ENCODE results near the gene MCU. TPM values are rescaled to one million over a fixed set of nuclear protein-coding genes. Genes with fewer than 3 reads are reported as not detected.

MCU gene
- total and polyA plus RNA-seq, 2 of the 4 experiments (the other 2 are of a cell fraction) = 36.2 to 36.7 TPM

DNA sequence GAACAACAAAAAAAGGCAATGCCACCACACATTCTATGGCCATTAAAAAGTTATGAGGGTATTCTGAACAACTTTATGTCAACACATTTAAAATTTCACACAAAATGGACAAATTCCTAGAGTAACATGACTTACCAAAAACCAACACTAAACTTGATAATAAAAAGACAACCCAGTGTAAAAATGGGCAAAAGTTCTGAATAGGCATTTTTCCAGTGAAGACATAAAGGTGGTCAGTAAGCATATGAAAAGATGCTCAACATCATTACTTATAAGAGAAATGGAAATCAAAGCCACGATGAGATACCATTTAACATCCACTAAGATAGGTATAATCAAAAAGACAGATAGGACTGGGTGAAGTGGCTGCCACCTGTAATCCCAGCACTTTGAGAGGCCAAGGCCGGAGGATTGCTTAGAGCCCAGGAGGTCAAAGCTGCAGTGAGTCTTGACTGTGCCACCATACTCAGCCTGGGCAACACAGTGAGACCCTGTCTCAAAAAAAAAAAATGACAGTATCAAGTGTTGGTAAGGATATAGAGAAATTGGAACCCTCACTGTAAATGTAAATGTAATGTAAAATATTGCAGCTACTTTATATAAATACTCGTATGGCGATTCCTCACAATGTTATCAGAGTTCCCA lies 130.5 kb downstream of the MCU start:
- Histone ChIP-seq H3K9me3 (ENCODE audit: control insufficient read depth, insufficient read depth, low read length) (no peaks in the 10 kb centered on the region), H2BK20ac (ENCODE audit: low read depth, low read length) (no peak overlapping the region), H3K27ac (ENCODE audit: insufficient read depth, low read length) (no peak overlapping the region), H3K79me1 (ENCODE audit: low read depth in 1 of 2, low read length in 2 of 2) (peaks cover 18 to 35% of the 10 kb centered on the region in 2 experiments), H4K8ac (ENCODE audit: low read depth in 2 of 2, low read length in 2 of 2) (no peak overlapping the region), H4K20me1 (ENCODE audit: insufficient read depth, low read length) (peaks cover 4% of the 10 kb centered on the region; the same call in 1 of the 2 replicates), H2AK9ac (replicated peaks; ENCODE audit: low read depth, low read length, poor library complexity) (no peak overlapping the region), H3K4ac (ENCODE audit: low read depth, low read length) (no peak overlapping the region), H3K9ac (ENCODE audit: low read depth, low read length) (no peak overlapping the region), H2BK15ac (ENCODE audit: low read depth, low read length) (no peak overlapping the region), H3K18ac (ENCODE audit: low read depth, low read length) (no peak overlapping the region), H3K27me3 (ENCODE audit: control insufficient read depth, insufficient read depth, low read length) (no peaks in the 10 kb centered on the region), H3K23ac (ENCODE audit: low read depth, low read length) (no peak overlapping the region), H3K36me3 (ENCODE audit: control insufficient read depth, insufficient read depth, low read length) (no peaks in the 10 kb centered on the region), H3K14ac (replicated peaks; ENCODE audit: low read depth, low read length) (no peak overlapping the region), H3K4me3 (ENCODE audit: insufficient read depth, low read depth, low read length) (no peak overlapping the region), H3K9me1 (ENCODE audit: insufficient read depth, low read length) (no peaks in the 10 kb centered on the region), H3K4me2 (ENCODE audit: low read depth, low read length) (no peak overlapping the region), H4K91ac (ENCODE audit: insufficient read depth, low read depth, low read length) (no peak overlapping the region), H2AFZ (replicated peaks; ENCODE audit: low read length, poor library complexity) (no peak overlapping the region), H3K4me1 (ENCODE audit: control insufficient read depth, insufficient read depth, low read length) (peaks cover 1% of the 10 kb centered on the region; the same call in 1 of the 2 replicates), H3K56ac (ENCODE audit: extremely low read depth, insufficient read depth, low read length) (no peak overlapping the region), H2BK5ac (ENCODE audit: low read depth, low read length, poor library complexity, severe bottlenecking) (no peak overlapping the region), H2BK120ac (ENCODE audit: low read depth, low read length) (no peak overlapping the region), H4K5ac (ENCODE audit: low read depth, low read length) (no peak overlapping the region), H2AK5ac (ENCODE audit: low read depth, low read length) (no peak overlapping the region)
- intact Hi-C loops (cut with micrococcal nuclease) (no loop called here), in situ Hi-C loops (cut with MboI; ENCODE audit: low sequenced_read_pairs) (no loop called here), dilution Hi-C loops (cut with HindIII; ENCODE audit: low sequenced_read_pairs, unreplicated experiment) (no loop called here)
- no peak for DNase-seq
- CTCF ChIA-PET = interaction anchor here (0.6 to 0.7 kb wide), 2 partner anchors 25 to 79 kb away, joined by 3 to 4 read pairs; no protein-coding TSS in a partner anchor
- TF ChIP-seq ELK1 (IDR thresholded peaks at IDR 0.05; ENCODE audit: borderline replicate concordance, low read depth, low read length) (no peak), POLR2A (IDR thresholded peaks at IDR 0.05; ENCODE audit: low read depth, low read length) (no peak), MAFK (IDR thresholded peaks at IDR 0.05; ENCODE audit: low read depth, low read length) (no peak), FOS (IDR thresholded peaks at IDR 0.05; ENCODE audit: low read depth, low read length) (no peak), RAD21 (IDR thresholded peaks at IDR 0.05; ENCODE audit: low read length) (no peak), CEBPB (IDR thresholded peaks at IDR 0.05; ENCODE audit: low read depth, low read length) (no peak), SMC3 (IDR thresholded peaks at IDR 0.05; ENCODE audit: low read depth, low read length) (no peak), MAZ (IDR thresholded peaks at IDR 0.05; ENCODE audit: borderline replicate concordance, low read depth, low read length) (no peak), CHD1 (IDR thresholded peaks at IDR 0.05; ENCODE audit: low read depth, low read length) (no peak), MXI1 (IDR thresholded peaks at IDR 0.05; ENCODE audit: borderline replicate concordance, low read depth, low read length) (no peak), RCOR1 (IDR thresholded peaks at IDR 0.05; ENCODE audit: insufficient replicate concordance, low read length) (no peak), BHLHE40 (IDR thresholded peaks at IDR 0.05; ENCODE audit: low read depth, low read length) (no peak)
- TF ChIP-seq, protein P1, sequence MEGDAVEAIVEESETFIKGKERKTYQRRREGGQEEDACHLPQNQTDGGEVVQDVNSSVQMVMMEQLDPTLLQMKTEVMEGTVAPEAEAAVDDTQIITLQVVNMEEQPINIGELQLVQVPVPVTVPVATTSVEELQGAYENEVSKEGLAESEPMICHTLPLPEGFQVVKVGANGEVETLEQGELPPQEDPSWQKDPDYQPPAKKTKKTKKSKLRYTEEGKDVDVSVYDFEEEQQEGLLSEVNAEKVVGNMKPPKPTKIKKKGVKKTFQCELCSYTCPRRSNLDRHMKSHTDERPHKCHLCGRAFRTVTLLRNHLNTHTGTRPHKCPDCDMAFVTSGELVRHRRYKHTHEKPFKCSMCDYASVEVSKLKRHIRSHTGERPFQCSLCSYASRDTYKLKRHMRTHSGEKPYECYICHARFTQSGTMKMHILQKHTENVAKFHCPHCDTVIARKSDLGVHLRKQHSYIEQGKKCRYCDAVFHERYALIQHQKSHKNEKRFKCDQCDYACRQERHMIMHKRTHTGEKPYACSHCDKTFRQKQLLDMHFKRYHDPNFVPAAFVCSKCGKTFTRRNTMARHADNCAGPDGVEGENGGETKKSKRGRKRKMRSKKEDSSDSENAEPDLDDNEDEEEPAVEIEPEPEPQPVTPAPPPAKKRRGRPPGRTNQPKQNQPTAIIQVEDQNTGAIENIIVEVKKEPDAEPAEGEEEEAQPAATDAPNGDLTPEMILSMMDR (conservative IDR thresholded peaks at IDR 0.05; ENCODE audit: low read depth, low read length) = no peak
- TF ChIP-seq, protein P2, sequence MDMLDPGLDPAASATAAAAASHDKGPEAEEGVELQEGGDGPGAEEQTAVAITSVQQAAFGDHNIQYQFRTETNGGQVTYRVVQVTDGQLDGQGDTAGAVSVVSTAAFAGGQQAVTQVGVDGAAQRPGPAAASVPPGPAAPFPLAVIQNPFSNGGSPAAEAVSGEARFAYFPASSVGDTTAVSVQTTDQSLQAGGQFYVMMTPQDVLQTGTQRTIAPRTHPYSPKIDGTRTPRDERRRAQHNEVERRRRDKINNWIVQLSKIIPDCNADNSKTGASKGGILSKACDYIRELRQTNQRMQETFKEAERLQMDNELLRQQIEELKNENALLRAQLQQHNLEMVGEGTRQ (IDR thresholded peaks at IDR 0.05; ENCODE audit: low read depth, low read length) = no peak
- no CpG with 5 or more reads among the region's 4 CpGs for WGBS, 2 experiments (ENCODE audit: extremely low coverage in 2 of 2, insufficient read length in 1 of 2)
- no TSS peak for BruUV-seq (replicated peaks)
- no peak for ATAC-seq (ENCODE audit: low read depth)
- POLR2A ChIA-PET (ENCODE audit: unreplicated experiment) = no interaction called here

Data from IMR-90 (cell line).